B cell (primary cell): ENCODE measurements around the gene ATP1B2. TPM values are rescaled to one million over a fixed set of nuclear protein-coding genes. Genes with fewer than 3 reads are reported as not detected.

ENCODE experiments used
- ATAC-seq: fragments of 200-7000 bp; cut with Tn5 transposase; one replicate; pipeline ENCODE4 v1.10.0; 2021; ENCODE audit warnings: low read depth, mild to moderate bottlenecking, moderate number of reproducible peaks, moderate library complexity
- CTCF ChIA-PET: fragments of 350-600 bp; sonication (Branson Sonifier 250); formaldehyde crosslinking; loops from one replicate; lab custom pipeline; 2021; ENCODE audit warnings: antibody characterized with exemption, inconsistent platforms; lab: Charles Lee
- POLR2A ChIA-PET: fragments of 350-600 bp; sonication (Branson Sonifier 250); formaldehyde crosslinking; loops from one replicate; lab custom pipeline; 2021; ENCODE audit warnings: antibody characterized with exemption; lab: Charles Lee
- DNase-seq: peaks from one replicate; pipeline ENCODE4 v3.0.0; 2013
- H2AFZ ChIP-seq: 2 replicates; pipeline ENCODE4 v1.6.1; 2012; ENCODE audit warnings: mild to moderate bottlenecking, low read depth, low read length; ENCODE audit not compliant: insufficient read depth, poor library complexity, severe bottlenecking
- H3K27ac ChIP-seq, 2 donors: 1 replicate in 1 of 2; 2 replicates in 1 of 2; pipeline ENCODE4 v1.5.1; 2012 to 2013; ENCODE audit warnings: low read length in 2 of 2, mild to moderate bottlenecking in 2 of 2, moderate library complexity in 1 of 2
- H3K27me3 ChIP-seq, 4 experiments: fragments of 200-600 bp in 1 of 4; sonication (generic) in 1 of 4; replicated peaks in 1 of 4; 1 replicate in 2 of 4; 2 replicates in 2 of 4; pipeline versions ENCODE4 v1.6.1 to v1.7.0; 2013 to 2016; ENCODE audit warnings: low read length in 3 of 4, mild to moderate bottlenecking in 2 of 4, mixed read lengths in 1 of 4, moderate library complexity in 1 of 4; ENCODE audit not compliant: insufficient read depth in 4 of 4, control insufficient read depth in 3 of 4; ENCODE audit errors: control extremely low read depth in 1 of 4
- H3K36me3 ChIP-seq, 2 experiments: replicated peaks in 1 of 2; 1 replicate in 1 of 2; 2 replicates in 1 of 2; pipeline versions ENCODE4 v1.6.1 to v1.7.1; 2013; ENCODE audit warnings: low read length in 1 of 2; ENCODE audit not compliant: insufficient read depth in 2 of 2, control insufficient read depth in 1 of 2; ENCODE audit errors: control extremely low read depth in 1 of 2, extremely low read depth in 1 of 2
- H3K4me1 ChIP-seq, 2 donors: fragments of 200-600 bp in 1 of 2; sonication (generic) in 1 of 2; 1 replicate in 1 of 2; 2 replicates in 1 of 2; pipeline versions ENCODE4 v1.5.1 to v1.6.1; 2013 to 2017; ENCODE audit warnings: low read length in 2 of 2; ENCODE audit not compliant: control insufficient read depth in 2 of 2, insufficient read depth in 2 of 2
- H3K4me2 ChIP-seq: replicated peaks from 2 replicates; pipeline ENCODE3; 2012; ENCODE audit warnings: mild to moderate bottlenecking, low read depth, low read length; ENCODE audit not compliant: poor library complexity, severe bottlenecking
- H3K4me3 ChIP-seq, 5 experiments: fragments of 200-600 bp in 1 of 5; sonication (generic) in 1 of 5; 1 replicate in 3 of 5; 2 replicates in 2 of 5; pipeline versions ENCODE4 v1.5.1 to v1.7.0; 2011 to 2016; ENCODE audit warnings: low read length in 4 of 5, mild to moderate bottlenecking in 4 of 5, low read depth in 2 of 5, control low read depth in 1 of 5, moderate library complexity in 1 of 5; ENCODE audit not compliant: insufficient read depth in 1 of 5; ENCODE audit errors: control extremely low read depth in 1 of 5, extremely low read depth in 1 of 5
- H3K79me2 ChIP-seq: fragments of 200-600 bp; sonication (generic); one replicate; pipeline ENCODE4 v1.6.0; 2016; ENCODE audit warnings: low read length; ENCODE audit not compliant: control insufficient read depth, insufficient read depth
- H3K9ac ChIP-seq: fragments of 200-600 bp; sonication (generic); 2 replicates; pipeline ENCODE4 v1.6.1; 2017; ENCODE audit warnings: mild to moderate bottlenecking, low read length, moderate library complexity
- H3K9me3 ChIP-seq, 3 donors: one replicate each; pipeline versions ENCODE4 v1.6.1 to v1.7.1; 2013; ENCODE audit warnings: low read length in 2 of 3; ENCODE audit not compliant: control insufficient read depth in 2 of 3, insufficient read depth in 1 of 3; ENCODE audit errors: control extremely low read depth in 1 of 3
- H4K20me1 ChIP-seq: 2 replicates; pipeline ENCODE4 v1.6.0; 2012; ENCODE audit warnings: mild to moderate bottlenecking, low read length; ENCODE audit not compliant: insufficient read depth, control insufficient read depth, poor library complexity, severe bottlenecking
- H3K27ac Mint-ChIP-seq: one replicate; pipeline ENCODE4 v1.8.0; 2021; ENCODE audit warnings: mixed read lengths
- H3K27me3 Mint-ChIP-seq: one replicate; pipeline ENCODE4 v1.8.0; 2021; ENCODE audit warnings: mixed read lengths
- H3K4me1 Mint-ChIP-seq: one replicate; pipeline ENCODE4 v1.8.0; 2021; ENCODE audit warnings: mixed read lengths
- H3K4me3 Mint-ChIP-seq: one replicate; pipeline ENCODE4 v1.8.0; 2021; ENCODE audit warnings: mixed read lengths
- H3K9me3 Mint-ChIP-seq: one replicate; pipeline ENCODE4 v1.8.0; 2022; ENCODE audit warnings: mixed read lengths; ENCODE audit not compliant: insufficient read depth
- EZH2 ChIP-seq: IDR thresholded peaks from 2 replicates; pipeline ENCODE4 v1.6.1; 2012; ENCODE audit warnings: borderline replicate concordance, low read depth, mild to moderate bottlenecking, moderate library complexity, low read length; ENCODE audit not compliant: insufficient read depth, poor library complexity, severe bottlenecking
- WGBS: methylation state at CpG from one replicate; pipeline ENCODE4 v1.1.5; 2013; ENCODE audit warnings: missing lambda C conversion rate; ENCODE audit not compliant: insufficient coverage; 5-methylcytosine and 5-hydroxymethylcytosine counted together
- intact Hi-C: fragments of 100-400 bp; cut with micrococcal nuclease; formaldehyde crosslinking; loops from one replicate; pipeline ENCODE4 v1.10.0; 2022
- polyA plus RNA-seq: library from polyadenylated mRNA; depleted of rRNA; stranded (reverse); fragments of >200 nt; gene quantifications from 2 replicates; pipeline ENCODE4 v1.2.3, GENCODE V29; 2012
- total RNA-seq, 2 donors: library from RNA; stranded (reverse); fragments of 120-200 nt in 1 of 2; gene quantifications; 1 replicate in 1 of 2; 2 replicates in 1 of 2; pipeline versions ENCODE4 v1.2.3 to v1.2.4, GENCODE V29; 2013 to 2022
- TF ChIP-seq, protein P1 (sequence below): fragments of 200-600 bp; IDR thresholded peaks from one replicate; pipeline ENCODE4 v1.8.0; 2022; ENCODE audit warnings: antibody characterized with exemption, mild to moderate bottlenecking

ATP1B2 gene
- total and polyA plus RNA-seq, 2 donors (not counting 1 experiment from before 2014, with no cell fraction given) = 0.39 TPM; not detected in 1

DNA sequence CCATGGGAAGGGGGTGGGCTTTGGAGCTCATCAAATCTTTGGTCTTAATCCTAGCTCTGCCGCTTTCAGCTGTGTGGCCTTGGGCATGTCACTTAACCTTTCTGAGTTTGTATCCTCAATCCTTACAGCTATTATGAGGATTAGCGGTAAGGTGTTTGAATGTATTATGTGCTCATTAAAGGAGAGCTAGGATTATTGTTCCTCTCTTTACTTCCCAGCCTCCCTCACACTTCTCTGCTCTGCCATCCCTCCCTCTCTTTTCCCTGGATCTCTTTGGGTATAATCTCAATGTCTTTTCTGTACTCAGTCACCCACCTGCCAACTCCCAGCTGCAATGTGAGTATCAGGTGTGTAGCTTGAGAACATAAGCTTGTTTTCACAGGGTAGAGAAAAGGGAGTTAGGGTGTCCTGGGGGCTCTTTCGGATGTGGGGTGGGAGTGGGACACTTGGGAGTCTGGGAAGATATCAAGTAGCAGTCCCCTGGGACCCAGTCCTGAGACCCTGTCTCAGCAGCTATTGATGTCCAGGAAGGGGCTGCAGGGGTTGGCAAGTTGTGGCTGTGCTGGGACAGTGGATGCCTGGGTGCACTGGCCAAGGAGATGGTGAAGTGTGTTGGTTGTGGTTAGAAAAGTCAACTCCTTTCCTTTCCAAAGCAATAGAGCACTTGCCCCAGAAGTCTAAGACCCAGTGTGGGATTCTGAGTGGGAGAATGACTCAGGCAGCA, 56.1 kb downstream of the ATP1B2 start:
- Histone ChIP-seq H3K9me3 (no peaks in the 10 kb centered on the region), H3K4me2 (no peak overlapping the region), H3K27me3 (peaks cover 0 to 71% (median 20%) of the 10 kb centered on the region in 4 experiments), H4K20me1 (no peaks in the 10 kb centered on the region), H3K36me3 (peaks cover 0 to 9% of the 10 kb centered on the region in 2 experiments), H2AFZ (no peak overlapping the region), H3K4me1 (peaks cover 24 to 28% of the 10 kb centered on the region in 2 donors), H3K4me3 (no peak overlapping the region), H3K9ac (no peak overlapping the region), H3K79me2 (no peaks in the 10 kb centered on the region), H3K27ac (no peak overlapping the region)
- Mint-ChIP-seq H3K9me3 (no peaks in the 10 kb centered on the region), H3K27me3 (peaks cover 68% of the 10 kb centered on the region), H3K4me3 (no peak overlapping the region), H3K4me1 (peaks cover 25% of the 10 kb centered on the region), H3K27ac (no peak overlapping the region)
- intact Hi-C loops = no loop called here
- ChIA-PET CTCF (interaction anchor here (1.1 to 1.6 kb wide), 2 partner anchors 10 to 20 kb away, joined by 3 to 5 read pairs; partner anchors contain the start of gene TP53), POLR2A (interaction anchor here (0.6 kb wide), 1 partner anchor 15 kb away, joined by 10 read pairs; no protein-coding TSS in a partner anchor)
- no peak for ATAC-seq
- no peak for DNase-seq
- no peak for TF ChIP-seq EZH2
- TF ChIP-seq, protein P1, sequence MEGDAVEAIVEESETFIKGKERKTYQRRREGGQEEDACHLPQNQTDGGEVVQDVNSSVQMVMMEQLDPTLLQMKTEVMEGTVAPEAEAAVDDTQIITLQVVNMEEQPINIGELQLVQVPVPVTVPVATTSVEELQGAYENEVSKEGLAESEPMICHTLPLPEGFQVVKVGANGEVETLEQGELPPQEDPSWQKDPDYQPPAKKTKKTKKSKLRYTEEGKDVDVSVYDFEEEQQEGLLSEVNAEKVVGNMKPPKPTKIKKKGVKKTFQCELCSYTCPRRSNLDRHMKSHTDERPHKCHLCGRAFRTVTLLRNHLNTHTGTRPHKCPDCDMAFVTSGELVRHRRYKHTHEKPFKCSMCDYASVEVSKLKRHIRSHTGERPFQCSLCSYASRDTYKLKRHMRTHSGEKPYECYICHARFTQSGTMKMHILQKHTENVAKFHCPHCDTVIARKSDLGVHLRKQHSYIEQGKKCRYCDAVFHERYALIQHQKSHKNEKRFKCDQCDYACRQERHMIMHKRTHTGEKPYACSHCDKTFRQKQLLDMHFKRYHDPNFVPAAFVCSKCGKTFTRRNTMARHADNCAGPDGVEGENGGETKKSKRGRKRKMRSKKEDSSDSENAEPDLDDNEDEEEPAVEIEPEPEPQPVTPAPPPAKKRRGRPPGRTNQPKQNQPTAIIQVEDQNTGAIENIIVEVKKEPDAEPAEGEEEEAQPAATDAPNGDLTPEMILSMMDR = no peak
- WGBS = 67% methylated on average over 1 of the region's 3 CpGs

Other genes starting within 250 kb of the ATP1B2 start
- 64.5 and 67.8 TPM in 2 replicates for gene TMEM256, start 246.8 kb upstream of the ATP1B2 start, total RNA-seq
- gene TMEM256, start 246.8 kb upstream of the ATP1B2 start, polyA plus RNA-seq = 29.2 and 65.4 TPM in 2 replicates
- 1.7 and 3.4 TPM in 2 replicates for gene NLGN2, start 243.1 kb upstream of the ATP1B2 start, total RNA-seq
- 0.52 and 0.68 TPM in 2 replicates for gene NLGN2, start 243.1 kb upstream of the ATP1B2 start, polyA plus RNA-seq
- gene SPEM1, start 230.6 kb upstream of the ATP1B2 start, total RNA-seq = not detected in 2 replicates
- not detected in 2 replicates for gene SPEM1, start 230.6 kb upstream of the ATP1B2 start, polyA plus RNA-seq
- gene SPEM2, start 225.3 kb upstream of the ATP1B2 start, total RNA-seq = not detected in 2 replicates
- not detected in 2 replicates for gene SPEM2, start 225.3 kb upstream of the ATP1B2 start, polyA plus RNA-seq
- not detected in 2 replicates for gene SPEM3, start 222.1 kb upstream of the ATP1B2 start, total RNA-seq
- not detected in 2 replicates for gene SPEM3, start 222.1 kb upstream of the ATP1B2 start, polyA plus RNA-seq
- gene TMEM102, start 215.5 kb upstream of the ATP1B2 start, total RNA-seq = 17.7 and 19.1 TPM in 2 replicates
- gene TMEM102, start 215.5 kb upstream of the ATP1B2 start, polyA plus RNA-seq = 5.9 and 10.8 TPM in 2 replicates
- 2.8 and 4.6 TPM in 2 replicates for gene FGF11, start 211.4 kb upstream of the ATP1B2 start, total RNA-seq
- 2.7 and 3.3 TPM in 2 replicates for gene FGF11, start 211.4 kb upstream of the ATP1B2 start, polyA plus RNA-seq
- 6.2 and 6.6 TPM in 2 replicates for gene CHRNB1, start 205.9 kb upstream of the ATP1B2 start, total RNA-seq
- gene CHRNB1, start 205.9 kb upstream of the ATP1B2 start, polyA plus RNA-seq = 5.8 and 7.2 TPM in 2 replicates
- gene ZBTB4, start 171.3 kb upstream of the ATP1B2 start, total RNA-seq = 59.4 and 62.4 TPM in 2 replicates
- gene ZBTB4, start 171.3 kb upstream of the ATP1B2 start, polyA plus RNA-seq = 16.0 and 19.2 TPM in 2 replicates
- gene SLC35G6, start 169.5 kb upstream of the ATP1B2 start, total RNA-seq = 0.30 TPM in 1 of 2 replicates, not detected in the other
- 0.04 TPM in 1 of 2 replicates, not detected in the other for gene SLC35G6, start 169.5 kb upstream of the ATP1B2 start, polyA plus RNA-seq
- gene POLR2A, start 166.6 kb upstream of the ATP1B2 start, total RNA-seq = 225 and 240 TPM in 2 replicates
- gene POLR2A, start 166.6 kb upstream of the ATP1B2 start, polyA plus RNA-seq = 56.5 and 77.6 TPM in 2 replicates
- gene TNFSF12, start 101.9 kb upstream of the ATP1B2 start, total RNA-seq = 40.6 and 44.5 TPM in 2 replicates
- 31.7 and 53.4 TPM in 2 replicates for gene TNFSF12, start 101.9 kb upstream of the ATP1B2 start, polyA plus RNA-seq
- gene TNFSF13, start 92.2 kb upstream of the ATP1B2 start, total RNA-seq = 14.7 and 16.0 TPM in 2 replicates
- 18.1 and 20.2 TPM in 2 replicates for gene TNFSF13, start 92.2 kb upstream of the ATP1B2 start, polyA plus RNA-seq
- gene SENP3, start 89.0 kb upstream of the ATP1B2 start, total RNA-seq = 44.4 and 45.1 TPM in 2 replicates
- gene SENP3, start 89.0 kb upstream of the ATP1B2 start, polyA plus RNA-seq = 54.1 and 57.1 TPM in 2 replicates
- gene CD68, start 71.3 kb upstream of the ATP1B2 start, total RNA-seq = 10.8 and 12.9 TPM in 2 replicates
- 0.66 and 3.9 TPM in 2 replicates for gene CD68, start 71.3 kb upstream of the ATP1B2 start, polyA plus RNA-seq
- gene MPDU1, start 67.1 kb upstream of the ATP1B2 start, total RNA-seq = 29.7 and 31.7 TPM in 2 replicates
- 47.8 and 51.5 TPM in 2 replicates for gene MPDU1, start 67.1 kb upstream of the ATP1B2 start, polyA plus RNA-seq
- 0.51 and 0.96 TPM in 2 replicates for gene SOX15, start 60.8 kb upstream of the ATP1B2 start, total RNA-seq
- 0.18 and 0.49 TPM in 2 replicates for gene SOX15, start 60.8 kb upstream of the ATP1B2 start, polyA plus RNA-seq
- gene FXR2, start 36.0 kb upstream of the ATP1B2 start, total RNA-seq = 44.7 and 45.8 TPM in 2 replicates
- 37.2 and 40.1 TPM in 2 replicates for gene FXR2, start 36.0 kb upstream of the ATP1B2 start, polyA plus RNA-seq
- 68.8 and 83.6 TPM in 2 replicates for gene SAT2, start 23.1 kb upstream of the ATP1B2 start, total RNA-seq
- gene SAT2, start 23.1 kb upstream of the ATP1B2 start, polyA plus RNA-seq = 33.8 and 46.2 TPM in 2 replicates
- not detected in 2 replicates for gene SHBG, start 20.8 kb upstream of the ATP1B2 start, total RNA-seq
- gene SHBG, start 20.8 kb upstream of the ATP1B2 start, polyA plus RNA-seq = 0.10 TPM in 1 of 2 replicates, not detected in the other
- gene TP53, start 36.6 kb downstream of the ATP1B2 start, total RNA-seq = 89.9 and 101 TPM in 2 replicates
- gene TP53, start 36.6 kb downstream of the ATP1B2 start, polyA plus RNA-seq = 59.4 and 76.1 TPM in 2 replicates
- 17.2 and 18.2 TPM in 2 replicates for gene WRAP53, start 37.6 kb downstream of the ATP1B2 start, total RNA-seq
- 12.0 and 13.1 TPM in 2 replicates for gene WRAP53, start 37.6 kb downstream of the ATP1B2 start, polyA plus RNA-seq
- gene EFNB3, start 54.3 kb downstream of the ATP1B2 start, total RNA-seq = not detected in 2 replicates
- not detected in 2 replicates for gene EFNB3, start 54.3 kb downstream of the ATP1B2 start, polyA plus RNA-seq
- gene DNAH2, start 66.8 kb downstream of the ATP1B2 start, total RNA-seq = not detected in 2 replicates
- gene DNAH2, start 66.8 kb downstream of the ATP1B2 start, polyA plus RNA-seq = 0.03 TPM in 1 of 2 replicates, not detected in the other
- 106 and 110 TPM in 2 replicates for gene KDM6B, start 183.3 kb downstream of the ATP1B2 start, total RNA-seq
- 18.6 and 49.2 TPM in 2 replicates for gene KDM6B, start 183.3 kb downstream of the ATP1B2 start, polyA plus RNA-seq
- 5.1 and 6.0 TPM in 2 replicates for gene TMEM88, start 204.1 kb downstream of the ATP1B2 start, total RNA-seq
- gene TMEM88, start 204.1 kb downstream of the ATP1B2 start, polyA plus RNA-seq = 9.5 and 15.9 TPM in 2 replicates
- gene NAA38, start 206.6 kb downstream of the ATP1B2 start, total RNA-seq = 20.0 and 22.0 TPM in 2 replicates
- gene NAA38, start 206.6 kb downstream of the ATP1B2 start, polyA plus RNA-seq = 37.6 and 80.5 TPM in 2 replicates
- gene CYB5D1, start 207.1 kb downstream of the ATP1B2 start, total RNA-seq = 8.5 and 10.2 TPM in 2 replicates
- 6.1 and 6.3 TPM in 2 replicates for gene CYB5D1, start 207.1 kb downstream of the ATP1B2 start, polyA plus RNA-seq
- 69.1 and 75.5 TPM in 2 replicates for gene CHD3, start 237.9 kb downstream of the ATP1B2 start, total RNA-seq
- 68.1 and 133 TPM in 2 replicates for gene CHD3, start 237.9 kb downstream of the ATP1B2 start, polyA plus RNA-seq